ENCODE data around the gene CD81. TPM values are rescaled to one million over a fixed set of nuclear protein-coding genes. Genes with fewer than 3 reads are reported as not detected.

CD81 gene
- total RNA-seq, 1 donor from 2014 or later: 801 TPM

DNA sequence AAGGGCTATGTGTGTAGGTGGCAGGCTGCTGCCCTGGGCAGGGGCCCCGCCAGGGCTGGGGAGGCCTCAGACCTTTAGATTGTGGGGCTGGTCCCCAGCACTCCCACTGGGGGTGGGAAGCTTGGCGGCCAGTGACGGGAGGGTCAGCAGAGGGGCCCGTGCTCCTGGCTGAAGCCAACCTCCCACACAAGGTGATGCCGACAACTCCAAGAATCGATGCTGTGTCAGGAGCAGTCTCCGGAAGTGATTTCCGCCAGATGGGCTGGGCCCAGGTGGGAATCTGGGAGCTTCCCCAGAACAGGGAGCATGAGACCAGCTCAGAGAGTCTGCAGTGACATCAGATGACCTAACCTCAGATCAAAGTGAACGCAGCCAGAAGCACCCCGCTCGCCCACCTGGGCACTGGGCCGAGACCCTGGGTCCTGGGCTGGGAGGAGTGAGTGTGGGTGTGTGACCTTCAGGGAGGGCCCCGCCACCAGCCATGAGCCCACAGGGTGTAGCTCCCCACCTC, 59.5 kb downstream of the CD81 start:
- Histone ChIP-seq H3K4me1 (no peaks in the 10 kb centered on the region), H3K36me3 (no peaks in the 10 kb centered on the region), H3K27ac (no peak overlapping the region), H3K27me3 (no peaks in the 10 kb centered on the region), H3K9me3 (no peaks in the 10 kb centered on the region), H3K4me3 (no peak overlapping the region)
- no peak for DNase-seq (ENCODE audit: low spot score in 2 of 2)
- intact Hi-C loops (cut with DNase I): no loop called here
- no peak for TF ChIP-seq CTCF (IDR thresholded peaks at IDR 0.05)

DNA sequence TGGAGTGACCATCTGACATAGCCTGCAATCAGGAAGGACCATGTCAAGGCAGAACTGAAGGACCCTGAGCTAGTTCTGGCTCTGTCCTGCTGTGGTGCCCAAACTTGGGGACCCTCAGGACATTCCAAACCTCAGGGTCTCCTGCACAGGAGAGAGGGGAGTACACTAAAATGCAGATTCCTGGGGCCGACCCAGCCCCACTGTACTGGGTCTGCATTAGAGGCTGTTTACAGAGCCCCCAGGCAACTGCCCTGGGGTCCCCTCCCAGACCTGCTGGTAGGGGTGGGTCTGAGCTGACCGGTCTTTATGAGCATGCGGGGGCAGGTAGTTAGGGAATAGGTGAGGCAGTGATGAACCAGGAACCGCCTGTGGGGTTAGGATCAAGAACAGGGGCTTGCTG, 60.4 kb downstream of the CD81 start:
- no peak overlapping the region for H3K27ac ChIP-seq
- H3K4me1 ChIP-seq: no peaks in the 10 kb centered on the region
- TF ChIP-seq CTCF (IDR thresholded peaks at IDR 0.05): no peak
- no peaks in the 10 kb centered on the region for H3K27me3 ChIP-seq
- H3K36me3 ChIP-seq: no peaks in the 10 kb centered on the region
- DNase-seq (ENCODE audit: low spot score in 2 of 2): no peak
- H3K4me3 ChIP-seq: no peak overlapping the region
- no peaks in the 10 kb centered on the region for H3K9me3 ChIP-seq
- intact Hi-C loops (cut with DNase I): no loop called here

GRCh38 chr11:2439820-2440219, 62.7 kb downstream of the CD81 start:
- intact Hi-C loops (cut with DNase I): no loop called here
- no peaks in the 10 kb centered on the region for H3K4me1 ChIP-seq
- H3K36me3 ChIP-seq: no peaks in the 10 kb centered on the region
- H3K27me3 ChIP-seq: no peaks in the 10 kb centered on the region
- TF ChIP-seq CTCF (IDR thresholded peaks at IDR 0.05): no peak
- H3K4me3 ChIP-seq: no peak overlapping the region
- DNase-seq (ENCODE audit: low spot score in 2 of 2): no peak
- H3K27ac ChIP-seq: no peak overlapping the region
- no peaks in the 10 kb centered on the region for H3K9me3 ChIP-seq

- Histone ChIP-seq H3K27ac (no peak overlapping the region), H3K4me3 (no peak overlapping the region), H3K27me3 (no peaks in the 10 kb centered on the region), H3K36me3 (no peaks in the 10 kb centered on the region), H3K9me3 (no peaks in the 10 kb centered on the region), H3K4me1 (no peaks in the 10 kb centered on the region)
- no peak for DNase-seq (ENCODE audit: low spot score in 2 of 2)
- no peak for TF ChIP-seq CTCF (IDR thresholded peaks at IDR 0.05)
- intact Hi-C loops (cut with DNase I): no loop called here
Measured at GRCh38 chr11:2440646-2441045, 63.5 kb downstream of the CD81 start.

GRCh38 chr11:2441171-2441570, 64.1 kb downstream of the CD81 start:
- H3K4me3 ChIP-seq: no peak overlapping the region
- TF ChIP-seq CTCF (IDR thresholded peaks at IDR 0.05): no peak
- no peaks in the 10 kb centered on the region for H3K9me3 ChIP-seq
- DNase-seq (ENCODE audit: low spot score in 2 of 2): no peak
- no peaks in the 10 kb centered on the region for H3K4me1 ChIP-seq
- intact Hi-C loops (cut with DNase I): no loop called here
- H3K36me3 ChIP-seq: no peaks in the 10 kb centered on the region
- H3K27ac ChIP-seq: no peak overlapping the region
- H3K27me3 ChIP-seq: no peaks in the 10 kb centered on the region

DNA sequence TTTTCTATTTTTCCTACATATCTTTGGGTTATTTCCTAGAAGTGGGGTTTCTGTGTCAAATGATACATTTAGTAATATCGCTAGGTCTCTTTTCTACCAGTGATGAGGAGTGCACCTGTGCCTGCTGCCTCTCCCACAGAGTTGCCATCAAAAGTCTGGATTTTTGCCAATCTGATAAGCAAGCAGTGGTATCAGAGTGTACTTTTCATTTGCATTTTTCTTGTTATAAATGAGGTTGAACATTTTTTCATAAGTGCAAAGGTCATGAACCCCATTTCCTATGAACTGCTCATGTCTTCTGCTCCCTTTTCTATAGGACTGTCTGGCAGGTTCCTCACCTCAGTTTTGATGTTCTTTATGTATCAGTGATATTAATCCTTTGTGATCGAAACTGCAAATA, 65.5 kb downstream of the CD81 start:
- H3K4me3 ChIP-seq: no peak overlapping the region
- no peak for TF ChIP-seq CTCF (IDR thresholded peaks at IDR 0.05)
- H3K4me1 ChIP-seq: no peaks in the 10 kb centered on the region
- no peak overlapping the region for H3K27ac ChIP-seq
- H3K9me3 ChIP-seq: no peaks in the 10 kb centered on the region
- H3K27me3 ChIP-seq: no peaks in the 10 kb centered on the region
- intact Hi-C loops (cut with DNase I): no loop called here
- no peak for DNase-seq (ENCODE audit: low spot score in 2 of 2)
- H3K36me3 ChIP-seq: no peaks in the 10 kb centered on the region
